ENCODE measurements around the gene CNR2.
A peak's percentile ranks its signal among the peaks of the same experiment; 100 is the strongest.

CNR2 gene

GRCh38 chr1:23909412-23909811 lies 3.8 kb downstream of the CNR2 start:
- H3K9me2 ChIP-seq (replicated peaks; ENCODE audit: low read depth, low read length), result no peaks in the 10 kb centered on the region
- H3K4me2 ChIP-seq (ENCODE audit: low read depth, low read length, poor library complexity, severe bottlenecking), result peak overlapping the region; percentile 80
- TF ChIP-seq EZH2phosphoT487 (IDR thresholded peaks at IDR 0.05; ENCODE audit: borderline replicate concordance), result no peak
- TF ChIP-seq, protein P1, sequence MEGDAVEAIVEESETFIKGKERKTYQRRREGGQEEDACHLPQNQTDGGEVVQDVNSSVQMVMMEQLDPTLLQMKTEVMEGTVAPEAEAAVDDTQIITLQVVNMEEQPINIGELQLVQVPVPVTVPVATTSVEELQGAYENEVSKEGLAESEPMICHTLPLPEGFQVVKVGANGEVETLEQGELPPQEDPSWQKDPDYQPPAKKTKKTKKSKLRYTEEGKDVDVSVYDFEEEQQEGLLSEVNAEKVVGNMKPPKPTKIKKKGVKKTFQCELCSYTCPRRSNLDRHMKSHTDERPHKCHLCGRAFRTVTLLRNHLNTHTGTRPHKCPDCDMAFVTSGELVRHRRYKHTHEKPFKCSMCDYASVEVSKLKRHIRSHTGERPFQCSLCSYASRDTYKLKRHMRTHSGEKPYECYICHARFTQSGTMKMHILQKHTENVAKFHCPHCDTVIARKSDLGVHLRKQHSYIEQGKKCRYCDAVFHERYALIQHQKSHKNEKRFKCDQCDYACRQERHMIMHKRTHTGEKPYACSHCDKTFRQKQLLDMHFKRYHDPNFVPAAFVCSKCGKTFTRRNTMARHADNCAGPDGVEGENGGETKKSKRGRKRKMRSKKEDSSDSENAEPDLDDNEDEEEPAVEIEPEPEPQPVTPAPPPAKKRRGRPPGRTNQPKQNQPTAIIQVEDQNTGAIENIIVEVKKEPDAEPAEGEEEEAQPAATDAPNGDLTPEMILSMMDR (conservative IDR thresholded peaks at IDR 0.05; ENCODE audit: low read length), result no peak
- H4K20me1 ChIP-seq (ENCODE audit: insufficient read depth, low read length, poor library complexity, severe bottlenecking), result no peaks in the 10 kb centered on the region
- peaks cover 54% of the 10 kb centered on the region for H3K79me2 ChIP-seq (ENCODE audit: insufficient read depth, low read length)
- peak overlapping the region; percentile 70 for H3K4me3 ChIP-seq (ENCODE audit: low read length, poor library complexity, severe bottlenecking)
- no peaks in the 10 kb centered on the region for H3K9me3 ChIP-seq (ENCODE audit: insufficient read depth, low read depth, low read length)
- peak overlapping the region; percentile 55 for H2AFZ ChIP-seq (ENCODE audit: low read length)
- H3K9ac ChIP-seq (ENCODE audit: low read depth, low read length, poor library complexity, severe bottlenecking), result peak overlapping the region; percentile 68
- peaks cover 72% of the 10 kb centered on the region for H3K4me1 ChIP-seq (ENCODE audit: insufficient read depth, low read length, poor library complexity, severe bottlenecking)
- no peaks in the 10 kb centered on the region for H3K36me3 ChIP-seq (ENCODE audit: insufficient read depth, low read length)
- H3F3A ChIP-seq (ENCODE audit: low read depth), result no peaks in the 10 kb centered on the region
- H3K27me3 ChIP-seq (ENCODE audit: insufficient read depth, low read length, poor library complexity, severe bottlenecking), result no peaks in the 10 kb centered on the region

DNA sequence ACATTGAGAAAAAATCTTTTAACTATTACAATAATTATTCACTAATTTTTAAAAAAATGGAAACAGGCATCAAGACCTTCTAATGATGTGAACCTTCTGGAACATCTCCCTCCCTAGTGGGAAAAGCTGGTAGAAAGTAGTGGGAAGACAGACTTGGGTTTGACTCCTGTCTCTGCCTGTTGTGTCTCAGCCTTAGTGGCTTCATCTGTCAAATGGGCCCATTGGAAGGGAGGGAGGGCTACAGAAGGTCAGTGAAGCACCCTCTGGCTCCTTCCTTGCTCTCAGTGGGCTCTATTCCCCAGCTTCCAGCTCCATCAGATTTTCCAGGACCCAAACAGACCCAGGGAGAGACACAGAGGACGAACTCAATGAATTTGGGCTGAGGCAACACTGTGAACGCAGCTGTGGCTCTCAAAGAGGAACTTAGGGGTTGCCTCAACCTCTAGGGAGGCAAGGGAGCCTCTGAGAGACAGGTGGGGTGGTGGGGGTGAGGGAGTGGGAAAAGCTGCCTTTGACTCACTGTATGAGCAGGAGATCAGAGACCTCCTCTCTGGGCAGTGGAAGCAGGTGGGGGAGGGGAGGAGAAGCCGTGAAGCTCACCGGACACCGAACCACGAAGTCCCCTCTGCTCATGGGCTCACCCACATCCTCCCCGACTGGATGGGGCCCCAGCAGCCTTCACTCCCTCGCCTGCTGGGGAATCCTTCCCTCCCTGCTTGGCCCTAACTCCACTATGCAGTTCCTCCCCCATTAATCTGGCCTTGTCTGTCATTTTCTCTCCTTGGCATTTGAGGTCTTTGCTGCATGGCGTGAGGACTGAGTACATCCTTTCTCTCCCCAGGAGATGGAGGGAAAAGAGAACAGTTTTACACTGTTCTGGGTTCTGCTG lies 4.5 kb downstream of the CNR2 start:
- no peaks in the 10 kb centered on the region for H3F3A ChIP-seq (ENCODE audit: low read depth)
- peak overlapping the region; percentile 70 for H3K4me3 ChIP-seq (ENCODE audit: low read length, poor library complexity, severe bottlenecking)
- peak overlapping the region; percentile 80 for H3K4me2 ChIP-seq (ENCODE audit: low read depth, low read length, poor library complexity, severe bottlenecking)

GRCh38 chr1:23906731-23907130 lies 6.4 kb downstream of the CNR2 start:
- Histone ChIP-seq H3K4me2 (ENCODE audit: low read depth, low read length, poor library complexity, severe bottlenecking) (no peak overlapping the region), H3K4me1 (ENCODE audit: insufficient read depth, low read length, poor library complexity, severe bottlenecking) (peaks cover 52% of the 10 kb centered on the region), H3K9me2 (replicated peaks; ENCODE audit: low read depth, low read length) (no peaks in the 10 kb centered on the region), H4K20me1 (ENCODE audit: insufficient read depth, low read length, poor library complexity, severe bottlenecking) (no peaks in the 10 kb centered on the region), H3K9ac (ENCODE audit: low read depth, low read length, poor library complexity, severe bottlenecking) (no peak overlapping the region), H3K9me3 (ENCODE audit: insufficient read depth, low read depth, low read length) (no peaks in the 10 kb centered on the region), H3K4me3 (ENCODE audit: low read length, poor library complexity, severe bottlenecking) (no peak overlapping the region), H3F3A (ENCODE audit: low read depth) (no peaks in the 10 kb centered on the region), H3K36me3 (ENCODE audit: insufficient read depth, low read length) (no peaks in the 10 kb centered on the region), H3K27me3 (ENCODE audit: insufficient read depth, low read length, poor library complexity, severe bottlenecking) (no peaks in the 10 kb centered on the region), H2AFZ (ENCODE audit: low read length) (no peak overlapping the region), H3K79me2 (ENCODE audit: insufficient read depth, low read length) (peaks cover 49% of the 10 kb centered on the region)
- no peak for TF ChIP-seq EZH2phosphoT487 (IDR thresholded peaks at IDR 0.05; ENCODE audit: borderline replicate concordance)

More for the DNA sequence above, 4.5 kb downstream of the CNR2 start:
- H3K9ac ChIP-seq (ENCODE audit: low read depth, low read length, poor library complexity, severe bottlenecking), result peak overlapping the region; percentile 68
- peaks cover 56% of the 10 kb centered on the region for H3K79me2 ChIP-seq (ENCODE audit: insufficient read depth, low read length)
- H3K36me3 ChIP-seq (ENCODE audit: insufficient read depth, low read length), result no peaks in the 10 kb centered on the region
- H3K4me1 ChIP-seq (ENCODE audit: insufficient read depth, low read length, poor library complexity, severe bottlenecking), result peaks cover 69% of the 10 kb centered on the region
- H3K27me3 ChIP-seq (ENCODE audit: insufficient read depth, low read length, poor library complexity, severe bottlenecking), result no peaks in the 10 kb centered on the region
- H2AFZ ChIP-seq (ENCODE audit: low read length), result peak overlapping the region; percentile 55
- H3K9me2 ChIP-seq (replicated peaks; ENCODE audit: low read depth, low read length), result no peaks in the 10 kb centered on the region
- no peaks in the 10 kb centered on the region for H4K20me1 ChIP-seq (ENCODE audit: insufficient read depth, low read length, poor library complexity, severe bottlenecking)
- TF ChIP-seq, protein P1 (conservative IDR thresholded peaks at IDR 0.05; ENCODE audit: low read length), result no peak
- no peak for TF ChIP-seq EZH2phosphoT487 (IDR thresholded peaks at IDR 0.05; ENCODE audit: borderline replicate concordance)
- no peaks in the 10 kb centered on the region for H3K9me3 ChIP-seq (ENCODE audit: insufficient read depth, low read depth, low read length)
